Sigmoid colon (tissue), 4 donors: ENCODE results near the gene CSH1.

Experiments
- POLR2A ChIP-seq, 2 donors: fragments of 450-650 bp; IDR thresholded peaks; one replicate each; pipeline ENCODE4 v1.6.1; 2016; ENCODE audit warnings: antibody characterized with exemption in 2 of 2, mild to moderate bottlenecking in 2 of 2, moderate library complexity in 2 of 2
- POLR2AphosphoS5 ChIP-seq, 4 donors: sonication (generic); formaldehyde crosslinking; IDR thresholded peaks; one replicate each; pipeline ENCODE4 v1.6.1; 2017; ENCODE audit warnings: antibody characterized with exemption in 4 of 4
- TF ChIP-seq, protein P1 (sequence below), 4 experiments: fragments of 450-650 bp in 3 of 4; fragments of 200-600 bp in 1 of 4; IDR thresholded peaks; one replicate each; pipeline ENCODE4 v1.5.1; 2016 to 2019; ENCODE audit warnings: antibody characterized with exemption in 4 of 4, mild to moderate bottlenecking in 3 of 4, moderate library complexity in 2 of 4

GRCh38 chr17:63937319-63937718 lies 40.9 kb upstream of the CSH1 start:
- TF ChIP-seq POLR2AphosphoS5 (IDR thresholded peaks at IDR 0.05) (no peak), POLR2A (IDR thresholded peaks at IDR 0.05) (no peak)
- TF ChIP-seq, protein P1, sequence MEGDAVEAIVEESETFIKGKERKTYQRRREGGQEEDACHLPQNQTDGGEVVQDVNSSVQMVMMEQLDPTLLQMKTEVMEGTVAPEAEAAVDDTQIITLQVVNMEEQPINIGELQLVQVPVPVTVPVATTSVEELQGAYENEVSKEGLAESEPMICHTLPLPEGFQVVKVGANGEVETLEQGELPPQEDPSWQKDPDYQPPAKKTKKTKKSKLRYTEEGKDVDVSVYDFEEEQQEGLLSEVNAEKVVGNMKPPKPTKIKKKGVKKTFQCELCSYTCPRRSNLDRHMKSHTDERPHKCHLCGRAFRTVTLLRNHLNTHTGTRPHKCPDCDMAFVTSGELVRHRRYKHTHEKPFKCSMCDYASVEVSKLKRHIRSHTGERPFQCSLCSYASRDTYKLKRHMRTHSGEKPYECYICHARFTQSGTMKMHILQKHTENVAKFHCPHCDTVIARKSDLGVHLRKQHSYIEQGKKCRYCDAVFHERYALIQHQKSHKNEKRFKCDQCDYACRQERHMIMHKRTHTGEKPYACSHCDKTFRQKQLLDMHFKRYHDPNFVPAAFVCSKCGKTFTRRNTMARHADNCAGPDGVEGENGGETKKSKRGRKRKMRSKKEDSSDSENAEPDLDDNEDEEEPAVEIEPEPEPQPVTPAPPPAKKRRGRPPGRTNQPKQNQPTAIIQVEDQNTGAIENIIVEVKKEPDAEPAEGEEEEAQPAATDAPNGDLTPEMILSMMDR (IDR thresholded peaks at IDR 0.05), result no peak
